Coronary artery (tissue), 2 donors: ENCODE measurements around the gene TMEM131.

Source experiments
- DNase-seq: peaks from one replicate; pipeline ENCODE4 v3.0.0-alpha.2; 2017; ENCODE audit warnings: low spot score
- H3K27ac ChIP-seq, 2 donors: fragments of 200-600 bp; sonication (generic); one replicate each; pipeline ENCODE4 v1.5.1; 2016 to 2019
- H3K4me3 ChIP-seq: fragments of 200-600 bp; sonication (generic); 2 replicates; pipeline ENCODE4 v1.5.1; 2016; ENCODE audit warnings: mild to moderate bottlenecking, moderate library complexity
- CTCF ChIP-seq: fragments of 200-600 bp; sonication (generic); IDR thresholded peaks from one replicate; pipeline ENCODE4 v1.5.1; 2019; ENCODE audit warnings: antibody characterized with exemption

TMEM131 gene

GRCh38 chr2:97979904-97980303 is 15.8 kb downstream of the TMEM131 start:
- Histone ChIP-seq H3K4me3 (no peak overlapping the region), H3K27ac (no peak overlapping the region)
- TF ChIP-seq CTCF: no peak
- no peak for DNase-seq

GRCh38 chr2:97974471-97974870 is 21.3 kb downstream of the TMEM131 start:
- H3K4me3 ChIP-seq: no peak overlapping the region
- no peak for TF ChIP-seq CTCF
- no peak for DNase-seq
- H3K27ac ChIP-seq: no peak overlapping the region

GRCh38 chr2:97970293-97971060 is 25.3 kb downstream of the TMEM131 start:
- DNase-seq: no peak
- Histone ChIP-seq H3K27ac (no peak overlapping the region), H3K4me3 (no peak overlapping the region)
- no peak for TF ChIP-seq CTCF

- DNase-seq: no peak
- TF ChIP-seq CTCF: no peak
- H3K4me3 ChIP-seq: no peak overlapping the region
- no peak overlapping the region for H3K27ac ChIP-seq
These were observed 26.4 kb downstream of the TMEM131 start for GRCh38 chr2:97969081-97970067.

GRCh38 chr2:97967931-97968627 is 27.7 kb downstream of the TMEM131 start:
- Histone ChIP-seq H3K4me3 (no peak overlapping the region), H3K27ac (no peak overlapping the region)
- no peak for DNase-seq
- no peak for TF ChIP-seq CTCF

- Histone ChIP-seq H3K4me3 (no peak overlapping the region), H3K27ac (no peak overlapping the region)
- TF ChIP-seq CTCF: no peak
- DNase-seq: no peak
These were observed 28.5 kb downstream of the TMEM131 start for GRCh38 chr2:97967216-97967592.
